NCI-H748 (cell line): Measurements from ENCODE around the gene CAPG.
"Not testable (repeated sequence)": the region's sequence is repeated elsewhere in the genome, so short reads cannot be mapped to it uniquely, and the experiment has no call there.

Experiments
- DNase-seq: peaks from one replicate; lab custom pipeline; 2025; ENCODE audit not compliant: unreplicated experiment; lab: John Stamatoyannopoulos, UW

CAPG gene

GRCh38 chr2:85398426-85399182 lies 11.6 kb downstream of the CAPG start:
- DNase-seq, result no peak

- no peak for DNase-seq
Observed at GRCh38 chr2:85397925-85398331, 12.2 kb downstream of the CAPG start.

GRCh38 chr2:85396531-85397470 lies 13.4 kb downstream of the CAPG start:
- no peak for DNase-seq

GRCh38 chr2:85395912-85396475 lies 14.2 kb downstream of the CAPG start:
- no peak for DNase-seq

GRCh38 chr2:85394976-85395375 lies 15.2 kb downstream of the CAPG start:
- no peak for DNase-seq

GRCh38 chr2:85394261-85394681 lies 15.9 kb downstream of the CAPG start:
- peak; percentile 80 for DNase-seq

GRCh38 chr2:85393836-85394235 lies 16.3 kb downstream of the CAPG start:
- no peak for DNase-seq

- peak; percentile 27 for DNase-seq
Observed at GRCh38 chr2:85390941-85391669, 19.1 kb downstream of the CAPG start.

- no peak for DNase-seq
Observed at GRCh38 chr2:85388878-85389538, 21.2 kb downstream of the CAPG start.

GRCh38 chr2:85387754-85388153 lies 22.4 kb downstream of the CAPG start:
- no peak for DNase-seq

- DNase-seq, result no peak
Observed at GRCh38 chr2:85385746-85386145, 24.4 kb downstream of the CAPG start.

- DNase-seq, result no peak
Observed at GRCh38 chr2:85383850-85384249, 26.3 kb downstream of the CAPG start.

- not testable (repeated sequence) for DNase-seq
Observed at GRCh38 chr2:85383151-85383550, 27.0 kb downstream of the CAPG start.

GRCh38 chr2:85380048-85380447 lies 30.1 kb downstream of the CAPG start:
- DNase-seq, result no peak

GRCh38 chr2:85378257-85378656 lies 31.9 kb downstream of the CAPG start:
- DNase-seq, result no peak

- no peak for DNase-seq
Observed at GRCh38 chr2:85377083-85377482, 33.1 kb downstream of the CAPG start.

- no peak for DNase-seq
Observed at GRCh38 chr2:85376291-85377065, 33.7 kb downstream of the CAPG start.

- DNase-seq, result no peak
Observed at GRCh38 chr2:85371045-85371444, 39.1 kb downstream of the CAPG start.

- DNase-seq, result no peak
Observed at GRCh38 chr2:85369500-85369899, 40.7 kb downstream of the CAPG start.

GRCh38 chr2:85368921-85369320 lies 41.2 kb downstream of the CAPG start:
- DNase-seq, result no peak
